DMS153 treated with DMSO at 0.1 percent for 48 hours (cell line): Measurements from ENCODE around the gene SORBS2.

ENCODE experiments used
- DNase-seq: peaks from one replicate; lab custom pipeline; 2025; ENCODE audit not compliant: unreplicated experiment; lab: John Stamatoyannopoulos, UW

SORBS2 gene

GRCh38 chr4:185651137-185651677 lies 160.8 kb downstream of the SORBS2 start:
- DNase-seq, result no peak

DNA sequence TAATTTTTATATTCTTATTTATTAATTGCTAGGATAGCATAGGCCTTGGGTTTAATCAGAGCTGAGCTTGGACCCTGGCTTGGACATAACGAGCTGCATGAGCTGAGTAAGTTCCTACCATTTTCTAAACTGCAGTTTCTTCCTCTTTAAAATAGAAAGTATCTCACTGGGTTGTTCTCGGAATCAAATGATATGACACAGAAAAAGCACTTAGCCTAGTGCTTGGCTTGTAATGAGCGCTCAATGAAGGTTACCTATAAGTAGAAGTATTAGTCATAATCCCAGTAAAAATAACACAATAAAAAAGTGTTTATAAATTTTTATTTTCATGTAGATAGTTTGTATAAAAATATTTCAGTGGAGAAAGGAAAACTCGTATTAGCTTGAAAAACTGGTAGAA lies 163.4 kb downstream of the SORBS2 start:
- DNase-seq, result no peak

DNA sequence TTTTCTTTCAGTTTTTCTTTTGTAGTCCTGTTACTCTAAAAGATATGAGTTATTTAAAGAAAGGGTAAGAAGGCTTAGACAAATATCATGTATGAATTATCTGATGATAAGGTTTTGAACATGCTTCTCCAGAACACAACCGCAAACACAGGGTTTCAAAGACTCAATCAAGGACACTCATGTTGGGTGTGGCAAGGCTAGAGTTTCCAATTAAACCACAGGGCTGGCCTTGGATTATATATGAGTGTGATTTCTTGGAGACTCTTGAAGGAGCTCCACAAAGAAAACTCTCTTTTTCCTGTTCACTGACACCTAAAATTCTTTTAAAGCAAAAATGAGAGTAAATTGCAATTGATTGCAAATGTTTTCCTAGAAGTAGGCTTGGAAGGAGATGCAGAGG lies 166.6 kb downstream of the SORBS2 start:
- no peak for DNase-seq

GRCh38 chr4:185644408-185644807 lies 167.6 kb downstream of the SORBS2 start:
- DNase-seq, result no peak

DNA sequence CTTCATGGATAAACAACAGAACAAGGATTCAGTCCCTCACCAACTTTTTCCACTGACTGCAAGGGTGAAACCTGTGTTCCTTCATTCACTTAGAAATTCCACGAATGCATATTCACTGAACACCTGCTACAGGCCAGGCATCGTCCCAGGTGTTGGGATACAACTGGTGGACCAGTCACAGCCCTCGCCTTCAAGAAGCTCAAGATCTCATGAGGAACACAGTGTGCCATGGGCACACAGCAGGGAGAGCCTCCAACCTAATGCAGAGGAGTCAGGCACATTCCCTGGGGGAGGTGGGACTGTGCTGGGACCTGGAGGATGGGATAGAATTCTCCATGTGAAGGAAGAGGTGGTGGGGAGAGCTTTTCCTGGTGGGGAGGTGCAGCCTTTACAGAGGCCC lies 169.1 kb downstream of the SORBS2 start:
- no peak for DNase-seq

DNA sequence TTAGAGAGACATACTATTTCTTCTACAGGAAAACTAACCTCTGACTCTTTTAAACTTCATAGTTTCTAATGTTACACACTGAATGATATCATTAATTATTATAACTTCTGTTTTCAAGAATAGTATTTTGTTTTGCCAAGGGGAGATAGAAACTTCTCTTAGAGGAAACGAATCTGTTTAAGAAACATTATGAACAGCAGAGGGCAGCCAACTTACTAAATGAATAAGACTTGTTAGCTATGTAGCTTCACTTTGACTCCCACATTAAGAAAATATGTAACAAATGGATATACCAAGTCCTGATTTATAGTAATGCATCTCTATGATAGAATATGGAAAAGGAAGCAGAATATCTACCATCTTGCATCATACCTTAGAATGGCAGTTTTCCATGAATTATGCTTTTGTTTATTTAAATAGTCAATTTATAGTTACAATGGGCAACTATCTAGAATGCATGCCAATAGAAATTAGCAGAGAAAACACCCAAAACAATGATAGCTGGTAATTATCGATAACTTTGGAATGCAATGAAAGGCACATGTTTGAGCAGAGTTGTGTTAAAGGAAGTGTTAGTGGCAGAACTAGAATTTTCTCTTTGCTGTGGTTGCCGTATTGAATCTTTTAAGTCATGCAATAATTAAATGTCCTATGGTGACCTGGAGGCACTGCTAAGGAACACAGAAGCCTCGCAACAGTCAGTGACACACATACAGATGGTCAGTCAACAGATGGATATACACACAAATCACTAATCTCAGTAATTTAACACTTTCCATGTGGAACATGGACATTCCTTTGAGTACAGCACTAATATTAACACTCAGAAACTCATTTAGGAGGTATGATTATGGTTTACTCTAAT lies 171.0 kb downstream of the SORBS2 start:
- peak; percentile 57 for DNase-seq

DNA sequence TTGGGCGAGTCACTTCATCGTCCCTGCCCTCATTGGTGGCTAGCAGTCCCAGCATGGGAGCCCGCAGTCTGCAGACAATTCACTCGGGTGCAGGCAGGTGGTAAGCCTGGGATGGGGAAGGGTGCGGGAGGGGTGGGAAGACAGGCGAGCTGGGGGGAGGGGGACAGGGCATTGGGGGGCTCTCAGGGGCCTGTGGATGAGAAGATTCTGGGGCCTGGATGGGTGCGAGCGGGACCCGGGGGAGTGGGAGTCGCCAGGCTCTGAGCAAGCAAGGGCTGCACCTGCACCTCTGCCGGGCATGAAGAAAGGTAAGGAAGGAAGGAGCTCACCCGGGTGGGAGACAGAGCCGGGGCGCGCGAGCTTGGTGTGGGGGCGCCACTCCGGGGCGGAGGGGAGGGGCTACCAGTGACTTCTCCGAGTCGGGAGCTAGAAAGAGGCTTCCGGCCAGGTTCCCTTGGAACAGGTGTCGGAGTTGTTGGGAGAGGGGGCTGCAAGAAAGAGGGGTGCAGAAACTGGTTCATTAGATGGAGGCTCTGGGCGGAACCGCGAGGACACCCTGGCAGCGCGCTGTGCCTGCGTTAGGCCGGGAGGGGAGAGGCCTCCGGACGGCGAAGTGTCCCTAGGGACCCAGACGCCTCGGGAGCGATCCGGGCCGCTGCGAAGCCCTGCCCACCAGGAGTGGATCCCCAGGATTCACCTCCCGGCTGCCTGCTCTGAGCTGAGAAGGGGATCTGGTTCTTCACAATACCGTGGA lies 173.3 kb downstream of the SORBS2 start:
- DNase-seq, result no peak

DNA sequence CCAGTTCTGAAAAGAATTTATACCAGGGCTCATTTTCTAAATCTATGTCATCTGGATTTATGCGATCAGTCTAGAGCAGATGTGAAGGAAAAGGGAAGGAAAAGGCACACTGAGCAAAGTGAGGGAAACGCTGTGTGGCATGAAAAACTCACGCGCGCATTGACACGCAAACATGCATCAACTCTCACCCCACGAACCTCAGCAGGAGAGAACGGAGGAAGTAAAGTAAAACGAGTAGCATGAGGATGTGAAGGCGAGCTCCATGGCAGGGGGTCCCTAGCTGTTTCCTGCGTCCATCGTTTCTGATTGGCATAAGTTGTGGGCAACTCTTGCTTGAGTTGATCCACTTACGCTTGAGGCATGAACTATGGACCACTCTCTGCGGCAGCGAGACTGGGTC lies 173.9 kb downstream of the SORBS2 start:
- DNase-seq, result no peak

- DNase-seq, result no peak
Measured at GRCh38 chr4:185637163-185637875, 174.7 kb downstream of the SORBS2 start.

GRCh38 chr4:185634066-185634652 lies 177.8 kb downstream of the SORBS2 start:
- no peak for DNase-seq

DNA sequence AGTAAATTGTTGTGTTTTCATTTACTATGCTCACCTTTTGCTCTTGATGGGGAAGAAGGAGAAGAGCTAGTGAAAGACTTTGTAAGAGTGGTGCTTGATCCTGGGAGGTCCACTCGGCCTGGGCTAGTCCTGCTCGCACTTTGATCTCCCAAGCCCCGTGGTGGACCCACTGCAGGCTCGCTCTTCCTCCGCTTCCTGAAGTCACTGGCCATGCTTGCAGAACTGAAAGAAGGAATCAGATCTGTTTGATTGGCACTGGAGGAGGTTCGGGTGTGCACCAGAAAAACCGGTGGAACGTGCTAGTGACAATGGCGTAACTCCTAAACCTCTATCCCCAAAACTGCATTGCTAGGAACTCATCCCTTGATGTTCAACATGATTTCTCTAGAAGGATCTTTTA lies 185.2 kb downstream of the SORBS2 start:
- DNase-seq, result no peak

DNA sequence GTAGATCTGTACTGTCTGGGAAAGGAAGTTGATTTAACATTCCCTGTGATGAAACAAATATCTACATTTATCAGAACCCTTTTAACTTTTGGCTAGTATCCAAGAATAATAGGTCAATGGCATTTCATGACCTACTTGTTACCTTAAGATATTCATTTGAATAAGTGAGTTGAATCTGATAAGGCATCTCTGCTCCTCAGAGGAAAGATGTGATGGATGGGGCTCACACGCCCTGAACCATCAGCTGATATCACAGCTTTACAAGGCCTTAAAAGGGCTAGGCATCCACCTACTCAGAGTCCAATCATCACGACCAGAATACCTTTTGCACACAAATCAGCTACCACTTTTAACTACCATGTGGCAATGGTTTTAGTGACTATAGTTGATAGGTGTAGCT lies 186.5 kb downstream of the SORBS2 start:
- DNase-seq, result no peak

- DNase-seq, result no peak
Measured at GRCh38 chr4:185624259-185624589, 187.8 kb downstream of the SORBS2 start.

GRCh38 chr4:185623444-185624258 lies 188.3 kb downstream of the SORBS2 start:
- DNase-seq, result no peak

GRCh38 chr4:185608185-185608584 lies 203.8 kb downstream of the SORBS2 start:
- DNase-seq, result no peak

DNA sequence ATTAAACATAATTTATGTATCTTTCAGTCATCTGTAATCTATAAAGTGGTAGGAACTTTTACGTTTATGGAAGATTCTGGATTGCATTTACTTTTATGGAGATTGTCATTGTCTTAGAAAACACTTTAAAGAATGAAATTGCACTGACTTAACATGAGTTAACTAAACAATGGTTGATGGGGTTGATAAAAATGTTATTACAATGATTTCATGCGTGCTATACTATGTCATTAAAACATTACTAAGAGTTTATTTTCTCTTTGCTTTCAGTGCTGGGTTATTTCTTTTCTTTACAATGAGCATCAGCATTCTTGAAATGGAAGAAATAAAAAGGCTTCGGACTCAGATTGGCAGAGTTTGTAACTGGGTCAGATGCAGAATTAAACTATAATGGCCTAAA lies 209.6 kb downstream of the SORBS2 start:
- DNase-seq, result no peak

DNA sequence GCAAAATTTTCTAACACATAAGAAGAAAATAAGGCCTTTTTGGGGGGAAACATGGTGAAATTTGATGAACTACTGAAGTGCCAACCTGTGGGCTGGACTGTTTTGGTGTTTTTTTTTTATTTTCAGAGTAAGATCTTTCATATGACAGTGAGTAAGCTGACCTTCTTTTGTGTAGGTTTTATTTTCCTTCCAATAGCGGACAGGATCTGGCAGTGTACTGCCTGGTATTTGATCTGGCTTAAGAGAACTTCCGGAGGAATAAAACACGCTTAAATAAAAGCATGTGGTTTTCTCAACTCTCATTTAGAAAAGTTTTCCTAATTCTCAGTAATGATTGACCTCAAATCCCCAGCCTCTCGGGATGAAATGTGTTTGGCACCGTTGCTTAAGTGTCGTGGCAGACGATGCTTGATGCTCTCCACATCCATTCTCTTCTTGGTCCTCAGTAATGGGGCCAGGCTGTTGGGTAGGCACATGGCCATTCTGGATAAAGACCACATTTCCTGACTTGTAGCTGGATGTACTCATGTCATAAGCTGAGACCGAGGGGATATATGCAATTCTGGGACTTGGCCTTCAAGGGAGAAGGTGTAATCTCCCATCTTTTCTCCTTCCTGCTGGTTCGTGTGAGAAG lies 211.1 kb downstream of the SORBS2 start:
- DNase-seq, result no peak

GRCh38 chr4:185599553-185600243 lies 212.3 kb downstream of the SORBS2 start:
- DNase-seq, result no peak

GRCh38 chr4:185598846-185599552 lies 213.0 kb downstream of the SORBS2 start:
- DNase-seq, result no peak
